Choroid plexus epithelial cell (primary cell): ENCODE data around the gene PCDHGA4.
A peak's percentile ranks its signal among the peaks of the same experiment; 100 is the strongest.
"Not testable (repeated sequence)": the region's sequence is repeated elsewhere in the genome, so short reads cannot be mapped to it uniquely, and the experiment has no call there.

ENCODE experiments used
- DNase-seq: peaks from one replicate; pipeline ENCODE4 v3.0.0-alpha.2; 2010; ENCODE audit warnings: low read depth
- H3K4me3 ChIP-seq: 2 replicates; pipeline ENCODE4 v1.5.1; 2011; ENCODE audit warnings: low read depth, mild to moderate bottlenecking, control low read depth, low read length, moderate library complexity
- TF ChIP-seq, protein P1 (sequence below): conservative IDR thresholded peaks from 2 replicates; pipeline ENCODE4 v1.5.1; 2011; ENCODE audit warnings: low read depth, mild to moderate bottlenecking, control low read depth, inconsistent platforms, low read length, moderate library complexity

Gene PCDHGA4

DNA sequence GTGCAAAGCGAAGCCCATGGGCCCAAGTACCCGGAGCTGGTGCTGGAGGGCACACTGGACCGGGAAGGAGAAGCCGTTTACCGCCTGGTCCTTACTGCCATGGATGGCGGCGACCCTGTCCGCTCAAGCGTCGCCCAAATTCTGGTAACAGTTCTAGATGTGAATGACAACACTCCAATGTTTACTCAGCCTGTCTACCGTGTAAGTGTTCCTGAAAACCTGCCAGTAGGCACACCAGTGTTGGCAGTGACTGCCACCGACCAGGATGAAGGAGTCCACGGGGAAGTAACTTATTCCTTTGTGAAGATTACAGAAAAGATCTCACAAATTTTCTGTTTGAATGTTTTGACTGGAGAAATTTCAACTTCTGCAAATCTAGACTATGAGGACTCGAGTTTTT lies 19.8 kb downstream of the PCDHGA4 start:
- no peak overlapping the region for H3K4me3 ChIP-seq
- TF ChIP-seq, protein P1, sequence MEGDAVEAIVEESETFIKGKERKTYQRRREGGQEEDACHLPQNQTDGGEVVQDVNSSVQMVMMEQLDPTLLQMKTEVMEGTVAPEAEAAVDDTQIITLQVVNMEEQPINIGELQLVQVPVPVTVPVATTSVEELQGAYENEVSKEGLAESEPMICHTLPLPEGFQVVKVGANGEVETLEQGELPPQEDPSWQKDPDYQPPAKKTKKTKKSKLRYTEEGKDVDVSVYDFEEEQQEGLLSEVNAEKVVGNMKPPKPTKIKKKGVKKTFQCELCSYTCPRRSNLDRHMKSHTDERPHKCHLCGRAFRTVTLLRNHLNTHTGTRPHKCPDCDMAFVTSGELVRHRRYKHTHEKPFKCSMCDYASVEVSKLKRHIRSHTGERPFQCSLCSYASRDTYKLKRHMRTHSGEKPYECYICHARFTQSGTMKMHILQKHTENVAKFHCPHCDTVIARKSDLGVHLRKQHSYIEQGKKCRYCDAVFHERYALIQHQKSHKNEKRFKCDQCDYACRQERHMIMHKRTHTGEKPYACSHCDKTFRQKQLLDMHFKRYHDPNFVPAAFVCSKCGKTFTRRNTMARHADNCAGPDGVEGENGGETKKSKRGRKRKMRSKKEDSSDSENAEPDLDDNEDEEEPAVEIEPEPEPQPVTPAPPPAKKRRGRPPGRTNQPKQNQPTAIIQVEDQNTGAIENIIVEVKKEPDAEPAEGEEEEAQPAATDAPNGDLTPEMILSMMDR: no peak
- DNase-seq: no peak

DNA sequence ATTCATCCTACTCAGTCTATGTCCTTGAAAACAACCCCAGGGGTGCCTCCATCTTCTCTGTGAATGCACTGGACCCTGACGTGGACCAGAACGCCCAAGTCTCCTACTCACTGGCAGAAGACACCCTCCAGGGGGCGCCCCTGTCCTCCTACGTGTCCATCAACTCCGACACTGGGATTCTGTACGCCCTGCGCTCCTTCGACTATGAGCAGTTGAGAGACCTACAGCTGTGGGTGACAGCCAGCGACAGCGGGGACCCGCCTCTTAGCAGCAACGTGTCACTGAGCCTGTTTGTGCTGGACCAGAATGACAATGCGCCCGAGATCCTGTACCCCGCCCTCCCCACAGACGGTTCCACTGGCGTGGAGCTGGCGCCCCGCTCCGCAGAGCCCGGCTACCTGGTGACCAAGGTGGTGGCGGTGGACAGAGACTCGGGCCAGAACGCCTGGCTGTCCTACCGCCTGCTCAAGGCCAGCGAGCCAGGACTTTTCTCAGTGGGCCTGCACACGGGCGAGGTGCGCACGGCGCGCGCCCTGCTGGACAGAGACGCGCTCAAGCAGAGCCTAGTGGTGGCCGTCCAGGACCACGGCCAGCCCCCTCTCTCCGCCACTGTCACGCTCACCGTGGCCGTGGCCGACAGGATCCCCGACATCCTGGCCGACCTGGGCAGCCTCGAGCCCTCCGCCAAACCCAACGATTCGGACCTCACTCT lies 20.8 kb downstream of the PCDHGA4 start:
- not testable (repeated sequence) for H3K4me3 ChIP-seq, DNase-seq

DNA sequence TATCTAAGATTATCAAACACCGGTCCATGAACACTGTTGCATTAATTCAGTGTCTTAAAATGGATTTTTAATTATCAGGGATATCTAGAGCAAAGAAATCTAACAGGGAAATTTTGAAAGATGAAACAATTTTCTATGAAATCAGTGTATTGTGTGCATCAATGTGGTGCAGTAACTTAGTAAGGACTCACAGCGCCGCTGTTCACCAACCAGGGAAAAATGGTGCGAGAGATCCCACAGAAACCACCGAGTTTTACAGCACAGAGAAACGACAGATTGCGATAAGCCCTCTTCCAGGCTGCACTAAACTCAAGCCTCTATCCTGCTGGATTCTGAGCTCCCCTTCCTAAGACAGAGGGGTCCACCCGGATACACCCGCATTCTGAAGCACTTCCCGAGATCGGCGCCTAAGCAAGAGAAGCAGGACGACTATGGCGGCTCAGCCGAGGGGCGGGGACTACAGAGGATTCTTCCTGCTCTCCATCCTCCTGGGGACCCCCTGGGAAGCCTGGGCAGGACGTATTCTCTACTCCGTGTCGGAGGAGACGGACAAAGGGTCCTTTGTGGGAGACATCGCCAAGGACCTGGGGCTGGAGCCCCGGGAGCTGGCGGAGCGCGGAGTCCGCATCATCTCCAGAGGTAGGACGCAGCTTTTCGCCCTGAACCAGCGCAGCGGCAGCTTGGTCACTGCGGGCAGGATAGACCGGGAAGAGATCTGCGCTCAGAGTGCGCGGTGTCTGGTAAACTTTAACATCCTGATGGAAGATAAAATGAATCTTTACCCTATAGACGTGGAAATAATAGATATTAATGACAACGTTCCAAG lies 27.9 kb downstream of the PCDHGA4 start, which contains the start of gene PCDHGA7:
Gene PCDHGA7 (plus strand): TSS at position 274 of the 826 bp plus-strand sequence. CDS start 158 bp downstream, at position 432.
- TF ChIP-seq, protein P1: peak; percentile 41
- H3K4me3 ChIP-seq: peak within 1 kb of the TSS; percentile 45
- DNase-seq: peak; percentile 40

DNA sequence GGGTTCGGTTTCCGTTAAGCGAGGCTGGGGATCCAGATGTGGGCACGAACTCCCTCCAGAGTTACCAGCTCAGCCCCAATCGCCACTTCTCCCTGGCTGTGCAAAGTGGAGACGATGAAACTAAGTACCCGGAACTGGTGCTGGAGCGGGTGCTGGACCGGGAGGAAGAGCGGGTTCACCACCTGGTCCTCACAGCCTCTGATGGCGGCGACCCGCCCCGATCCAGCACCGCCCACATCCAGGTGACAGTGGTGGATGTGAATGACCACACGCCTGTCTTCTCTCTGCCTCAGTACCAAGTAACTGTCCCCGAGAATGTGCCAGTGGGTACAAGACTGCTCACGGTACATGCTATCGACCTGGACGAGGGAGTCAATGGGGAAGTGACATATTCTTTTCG lies 28.5 kb downstream of the PCDHGA4 start:
- no peak overlapping the region for H3K4me3 ChIP-seq
- TF ChIP-seq, protein P1: no peak

DNA sequence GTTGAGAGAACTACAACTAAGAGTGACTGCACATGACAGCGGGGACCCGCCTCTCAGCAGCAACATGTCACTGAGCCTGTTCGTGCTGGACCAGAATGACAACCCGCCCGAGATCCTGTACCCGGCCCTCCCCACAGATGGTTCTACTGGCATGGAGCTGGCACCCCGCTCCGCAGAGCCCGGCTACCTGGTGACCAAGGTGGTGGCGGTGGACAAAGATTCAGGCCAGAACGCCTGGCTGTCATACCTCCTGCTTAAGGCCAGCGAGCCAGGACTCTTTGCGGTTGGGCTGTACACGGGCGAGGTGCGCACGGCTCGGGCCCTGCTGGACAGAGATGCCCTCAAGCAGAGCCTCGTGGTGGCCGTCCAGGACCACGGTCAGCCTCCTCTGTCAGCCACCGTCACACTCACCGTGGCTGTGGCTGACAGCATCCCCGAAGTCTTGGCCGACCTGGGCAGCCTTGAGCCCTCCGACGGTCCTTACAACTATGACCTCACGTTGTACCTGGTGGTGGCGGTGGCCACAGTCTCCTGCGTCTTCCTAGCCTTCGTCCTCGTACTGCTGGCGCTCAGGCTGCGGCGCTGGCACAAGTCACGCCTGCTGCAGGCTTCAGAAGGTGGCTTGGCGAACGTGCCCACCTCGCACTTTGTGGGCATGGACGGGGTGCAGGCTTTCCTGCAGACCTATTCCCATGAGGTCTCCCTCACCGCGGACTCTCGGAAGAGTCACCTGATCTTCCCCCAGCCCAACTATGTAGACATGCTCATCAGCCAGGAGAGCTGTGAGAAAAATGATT lies 29.8 kb downstream of the PCDHGA4 start:
- DNase-seq: no peak
- TF ChIP-seq, protein P1: no peak

More for the DNA sequence above, 28.5 kb downstream of the PCDHGA4 start:
- no peak for DNase-seq

DNA sequence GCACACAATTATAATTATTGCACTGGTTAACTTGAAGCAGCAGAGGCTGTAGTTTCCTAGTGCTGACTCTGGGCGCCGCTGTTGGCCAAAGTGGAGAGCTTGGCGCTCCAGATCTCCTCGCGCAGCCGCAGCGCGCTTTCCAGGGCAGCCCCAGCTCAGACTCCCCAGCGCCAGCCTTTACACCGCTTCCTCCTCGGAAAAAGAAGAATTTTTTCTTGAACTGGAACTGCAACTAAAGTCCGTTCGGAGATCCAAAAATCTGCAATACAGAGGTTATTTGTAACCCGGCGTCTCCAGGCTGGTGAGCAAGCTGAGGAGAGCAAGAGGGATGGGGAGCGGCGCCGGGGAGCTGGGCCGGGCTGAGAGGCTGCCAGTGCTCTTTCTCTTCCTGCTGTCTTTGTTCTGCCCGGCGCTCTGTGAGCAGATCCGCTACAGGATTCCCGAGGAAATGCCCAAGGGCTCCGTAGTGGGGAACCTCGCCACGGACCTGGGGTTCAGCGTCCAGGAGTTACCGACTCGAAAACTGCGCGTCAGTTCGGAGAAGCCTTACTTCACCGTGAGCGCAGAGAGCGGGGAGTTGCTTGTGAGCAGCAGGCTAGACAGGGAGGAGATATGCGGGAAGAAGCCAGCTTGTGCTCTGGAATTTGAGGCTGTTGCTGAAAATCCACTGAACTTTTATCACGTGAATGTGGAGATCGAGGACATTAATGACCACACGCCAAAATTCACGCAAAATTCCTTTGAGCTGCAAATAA lies 32.9 kb downstream of the PCDHGA4 start, which contains the start of gene PCDHGB4:
Gene PCDHGB4 (plus strand): TSS at position 142 of the 755 bp plus-strand sequence. CDS start 187 bp downstream, at position 329.
- TF ChIP-seq, protein P1: peak; percentile 54
- H3K4me3 ChIP-seq: peak within 1 kb of the TSS; percentile 39
- peak; percentile 46 for DNase-seq

More for the DNA sequence above, 29.8 kb downstream of the PCDHGA4 start:
- no peak overlapping the region for H3K4me3 ChIP-seq
